ENCODE results near the gene SSRP1. TPM values are rescaled to one million over a fixed set of nuclear protein-coding genes. Genes with fewer than 3 reads are reported as not detected.
A peak's percentile ranks its signal among the peaks of the same experiment; 100 is the strongest.

SSRP1 gene
- total RNA-seq, 1 experiment from 2014 or later, result 173 TPM

DNA sequence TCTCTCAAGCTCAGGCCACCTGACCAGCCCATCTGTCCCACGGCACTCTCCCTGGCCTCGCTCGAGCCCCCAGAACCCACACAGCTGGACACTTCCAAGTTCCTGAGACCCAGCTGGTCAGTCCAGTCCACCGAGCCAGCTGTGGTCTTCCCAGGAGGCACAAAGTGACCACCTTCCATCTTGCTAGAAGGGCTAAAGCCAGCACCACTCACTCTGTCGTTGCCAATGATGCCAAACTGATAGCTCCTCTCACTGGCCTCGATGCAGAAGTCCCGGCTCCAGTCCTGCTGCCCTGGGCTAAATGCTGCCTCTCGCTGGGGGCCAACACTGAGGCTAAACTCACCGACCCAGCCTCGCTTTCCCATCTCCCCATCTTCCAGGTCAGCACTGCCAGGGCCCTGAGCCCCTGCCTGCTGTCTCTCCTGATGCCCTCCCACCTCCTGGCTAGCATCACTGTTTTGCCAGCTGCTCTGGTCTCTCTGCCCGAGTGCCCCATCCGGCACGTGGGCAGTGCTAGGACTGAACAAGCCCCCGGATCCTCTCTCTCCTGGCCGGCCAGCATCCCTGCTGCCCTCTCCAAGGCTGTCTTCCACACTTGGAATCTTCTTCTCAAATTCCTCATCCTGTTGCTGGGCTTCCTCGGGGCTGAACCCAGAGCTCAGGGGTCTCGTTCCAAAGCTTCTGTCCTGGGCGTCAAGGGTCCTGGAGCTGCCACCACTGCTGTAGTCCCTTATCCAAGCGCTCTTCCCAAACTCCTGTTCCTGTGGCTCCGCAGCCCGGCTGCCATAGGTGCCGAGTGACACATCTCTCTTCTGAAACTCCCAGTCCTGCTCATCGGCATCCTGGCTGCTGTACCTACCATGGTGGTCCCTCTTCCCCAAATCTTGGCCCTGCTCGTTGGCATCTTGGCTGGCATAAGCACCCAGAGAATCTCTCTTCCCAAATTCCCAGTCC lies 26.3 kb downstream of the SSRP1 start:
- Histone ChIP-seq H3K27ac (ENCODE audit: low read length) (no peak overlapping the region), H3K4me1 (ENCODE audit: control insufficient read depth, insufficient read depth, low read length) (peaks cover 28% of the 10 kb centered on the region), H3K9me3 (ENCODE audit: control insufficient read depth, insufficient read depth, low read depth, low read length) (no peaks in the 10 kb centered on the region), H3K27me3 (ENCODE audit: control insufficient read depth, insufficient read depth, low read length) (no peaks in the 10 kb centered on the region), H3K4me3 (ENCODE audit: low read depth in 2 of 2, low read length in 2 of 2) (no peak overlapping the region), H3K36me3 (ENCODE audit: control insufficient read depth, insufficient read depth, low read length) (no peaks in the 10 kb centered on the region)
- CTCF ChIA-PET, result no interaction called here
- TSS peak; percentile 77 for BruUV-seq (replicated peaks)
- POLR2A ChIA-PET, result no interaction called here
- TF ChIP-seq TCF7L2 (IDR thresholded peaks at IDR 0.05; ENCODE audit: low read depth, low read length) (no peak), POLR2AphosphoS5 (IDR thresholded peaks at IDR 0.05; ENCODE audit: low read depth, low read length) (no peak), SIN3A (IDR thresholded peaks at IDR 0.05; ENCODE audit: borderline replicate concordance, insufficient read depth, low read depth, low read length) (no peak)
- TF ChIP-seq, protein P1, sequence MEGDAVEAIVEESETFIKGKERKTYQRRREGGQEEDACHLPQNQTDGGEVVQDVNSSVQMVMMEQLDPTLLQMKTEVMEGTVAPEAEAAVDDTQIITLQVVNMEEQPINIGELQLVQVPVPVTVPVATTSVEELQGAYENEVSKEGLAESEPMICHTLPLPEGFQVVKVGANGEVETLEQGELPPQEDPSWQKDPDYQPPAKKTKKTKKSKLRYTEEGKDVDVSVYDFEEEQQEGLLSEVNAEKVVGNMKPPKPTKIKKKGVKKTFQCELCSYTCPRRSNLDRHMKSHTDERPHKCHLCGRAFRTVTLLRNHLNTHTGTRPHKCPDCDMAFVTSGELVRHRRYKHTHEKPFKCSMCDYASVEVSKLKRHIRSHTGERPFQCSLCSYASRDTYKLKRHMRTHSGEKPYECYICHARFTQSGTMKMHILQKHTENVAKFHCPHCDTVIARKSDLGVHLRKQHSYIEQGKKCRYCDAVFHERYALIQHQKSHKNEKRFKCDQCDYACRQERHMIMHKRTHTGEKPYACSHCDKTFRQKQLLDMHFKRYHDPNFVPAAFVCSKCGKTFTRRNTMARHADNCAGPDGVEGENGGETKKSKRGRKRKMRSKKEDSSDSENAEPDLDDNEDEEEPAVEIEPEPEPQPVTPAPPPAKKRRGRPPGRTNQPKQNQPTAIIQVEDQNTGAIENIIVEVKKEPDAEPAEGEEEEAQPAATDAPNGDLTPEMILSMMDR (IDR thresholded peaks at IDR 0.05), result no peak
- TF ChIP-seq, protein P2, sequence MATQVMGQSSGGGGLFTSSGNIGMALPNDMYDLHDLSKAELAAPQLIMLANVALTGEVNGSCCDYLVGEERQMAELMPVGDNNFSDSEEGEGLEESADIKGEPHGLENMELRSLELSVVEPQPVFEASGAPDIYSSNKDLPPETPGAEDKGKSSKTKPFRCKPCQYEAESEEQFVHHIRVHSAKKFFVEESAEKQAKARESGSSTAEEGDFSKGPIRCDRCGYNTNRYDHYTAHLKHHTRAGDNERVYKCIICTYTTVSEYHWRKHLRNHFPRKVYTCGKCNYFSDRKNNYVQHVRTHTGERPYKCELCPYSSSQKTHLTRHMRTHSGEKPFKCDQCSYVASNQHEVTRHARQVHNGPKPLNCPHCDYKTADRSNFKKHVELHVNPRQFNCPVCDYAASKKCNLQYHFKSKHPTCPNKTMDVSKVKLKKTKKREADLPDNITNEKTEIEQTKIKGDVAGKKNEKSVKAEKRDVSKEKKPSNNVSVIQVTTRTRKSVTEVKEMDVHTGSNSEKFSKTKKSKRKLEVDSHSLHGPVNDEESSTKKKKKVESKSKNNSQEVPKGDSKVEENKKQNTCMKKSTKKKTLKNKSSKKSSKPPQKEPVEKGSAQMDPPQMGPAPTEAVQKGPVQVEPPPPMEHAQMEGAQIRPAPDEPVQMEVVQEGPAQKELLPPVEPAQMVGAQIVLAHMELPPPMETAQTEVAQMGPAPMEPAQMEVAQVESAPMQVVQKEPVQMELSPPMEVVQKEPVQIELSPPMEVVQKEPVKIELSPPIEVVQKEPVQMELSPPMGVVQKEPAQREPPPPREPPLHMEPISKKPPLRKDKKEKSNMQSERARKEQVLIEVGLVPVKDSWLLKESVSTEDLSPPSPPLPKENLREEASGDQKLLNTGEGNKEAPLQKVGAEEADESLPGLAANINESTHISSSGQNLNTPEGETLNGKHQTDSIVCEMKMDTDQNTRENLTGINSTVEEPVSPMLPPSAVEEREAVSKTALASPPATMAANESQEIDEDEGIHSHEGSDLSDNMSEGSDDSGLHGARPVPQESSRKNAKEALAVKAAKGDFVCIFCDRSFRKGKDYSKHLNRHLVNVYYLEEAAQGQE (IDR thresholded peaks at IDR 0.05; ENCODE audit: insufficient read depth in 1 of 2, low read depth in 2 of 2, low read length in 1 of 2), result no peak
- DNase-seq (ENCODE audit: low read depth, low spot score), result no peak
- intact Hi-C loops (cut with micrococcal nuclease; ENCODE audit: unreplicated experiment), result no loop called here
- in situ Hi-C loops (cut with HindIII; ENCODE audit: low pct_unique_long_range_greater_than_20kb, low sequenced_read_pairs), result no loop called here
- ATAC-seq, result no peak

DNA sequence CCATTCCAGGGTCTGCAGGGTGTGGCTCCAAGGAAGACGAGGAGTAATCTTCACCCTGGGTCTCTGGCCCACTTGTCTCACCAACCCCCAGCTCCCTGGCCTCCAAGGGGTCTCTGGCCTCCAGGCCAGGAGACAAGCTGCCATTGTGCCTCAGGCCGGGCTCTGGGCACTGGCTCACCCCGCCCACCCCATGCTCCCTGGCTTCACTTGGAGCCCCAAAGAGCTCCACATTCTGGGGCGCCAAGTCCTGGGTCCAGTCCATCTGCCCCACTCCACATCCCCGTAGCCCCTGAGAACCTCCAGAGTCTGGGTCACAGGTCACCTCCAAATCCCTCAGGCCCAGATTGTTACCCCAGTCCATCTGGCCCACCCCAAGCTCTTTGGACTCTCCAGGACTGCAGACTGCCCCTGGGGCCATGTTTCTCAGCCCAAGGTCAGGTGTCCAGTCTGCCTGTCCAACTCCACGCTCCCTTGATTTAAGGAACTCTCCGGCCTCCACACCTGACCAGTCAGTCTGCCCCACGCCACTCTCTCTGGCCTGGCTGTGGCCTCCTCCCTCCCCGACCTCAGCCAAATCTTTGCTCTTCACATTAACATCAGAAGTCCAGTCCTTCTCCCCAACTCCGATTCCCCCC lies 27.1 kb downstream of the SSRP1 start:
- no peaks in the 10 kb centered on the region for H3K36me3 ChIP-seq (ENCODE audit: control insufficient read depth, insufficient read depth, low read length)
- H3K27ac ChIP-seq (ENCODE audit: low read length), result no peak overlapping the region
- no peaks in the 10 kb centered on the region for H3K9me3 ChIP-seq (ENCODE audit: control insufficient read depth, insufficient read depth, low read depth, low read length)
- CTCF ChIA-PET, result no interaction called here
- no peak for TF ChIP-seq SIN3A (IDR thresholded peaks at IDR 0.05; ENCODE audit: borderline replicate concordance, insufficient read depth, low read depth, low read length)
- TF ChIP-seq POLR2AphosphoS5 (IDR thresholded peaks at IDR 0.05; ENCODE audit: low read depth, low read length), result no peak
- no peak for TF ChIP-seq TCF7L2 (IDR thresholded peaks at IDR 0.05; ENCODE audit: low read depth, low read length)
- TF ChIP-seq, protein P2 (IDR thresholded peaks at IDR 0.05; ENCODE audit: insufficient read depth in 1 of 2, low read depth in 2 of 2, low read length in 1 of 2), result no peak
- TF ChIP-seq, protein P1 (IDR thresholded peaks at IDR 0.05), result no peak
- intact Hi-C loops (cut with micrococcal nuclease; ENCODE audit: unreplicated experiment), result no loop called here
- in situ Hi-C loops (cut with HindIII; ENCODE audit: low pct_unique_long_range_greater_than_20kb, low sequenced_read_pairs), result no loop called here
- BruUV-seq (replicated peaks), result no TSS peak
- peaks cover 28% of the 10 kb centered on the region for H3K4me1 ChIP-seq (ENCODE audit: control insufficient read depth, insufficient read depth, low read length)
- DNase-seq (ENCODE audit: low read depth, low spot score), result no peak
- no peak overlapping the region for H3K4me3 ChIP-seq (ENCODE audit: low read depth in 2 of 2, low read length in 2 of 2)
- H3K27me3 ChIP-seq (ENCODE audit: control insufficient read depth, insufficient read depth, low read length), result no peaks in the 10 kb centered on the region
- ATAC-seq, result no peak
- POLR2A ChIA-PET, result no interaction called here
